ENCODE results near the gene LDLRAD4.

LDLRAD4 gene

DNA sequence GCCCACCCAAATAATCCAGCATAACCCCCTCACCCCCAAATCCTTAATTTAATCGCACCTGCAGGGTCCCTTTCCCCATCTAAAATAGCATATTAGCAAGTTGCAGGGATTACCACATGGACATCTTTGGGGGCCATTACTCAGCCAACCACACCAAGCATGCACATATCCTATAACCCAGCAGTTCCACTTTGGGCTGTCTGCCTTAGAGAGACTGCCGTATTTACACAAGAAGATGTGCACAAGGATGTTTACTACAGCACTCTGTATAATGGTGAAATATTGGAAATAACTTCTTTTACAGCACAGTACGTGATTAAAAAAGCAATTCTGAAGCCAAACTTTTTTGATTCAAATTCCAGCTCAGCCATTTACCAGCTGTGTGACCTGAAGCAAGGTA, 17.3 kb upstream of the LDLRAD4 start:
- DNase-seq (ENCODE audit: low read depth, low spot score), result no peak

GRCh38 chr18:13202571-13202970, 16.0 kb upstream of the LDLRAD4 start:
- DNase-seq (ENCODE audit: low read depth, low spot score), result no peak

DNA sequence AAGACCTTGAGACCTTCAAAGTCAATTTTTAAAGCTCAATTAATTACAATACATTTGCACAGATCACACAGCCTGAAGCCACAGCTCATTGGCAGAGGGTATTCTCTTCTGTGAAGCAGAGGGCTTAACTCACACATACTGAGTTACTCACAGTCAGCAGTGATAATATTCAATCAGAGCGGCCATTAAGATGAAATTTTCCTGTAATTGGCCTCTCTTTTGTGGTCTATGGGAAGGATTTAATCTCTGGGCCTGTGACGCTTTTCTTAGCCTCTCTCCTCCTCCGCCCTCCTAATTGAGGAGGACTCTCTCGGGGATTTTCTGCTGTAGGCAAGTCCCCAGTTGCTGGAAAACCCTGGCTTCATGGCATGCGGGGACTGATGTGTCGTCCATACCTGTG, 12.3 kb upstream of the LDLRAD4 start:
- DNase-seq (ENCODE audit: low read depth, low spot score), result no peak

DNA sequence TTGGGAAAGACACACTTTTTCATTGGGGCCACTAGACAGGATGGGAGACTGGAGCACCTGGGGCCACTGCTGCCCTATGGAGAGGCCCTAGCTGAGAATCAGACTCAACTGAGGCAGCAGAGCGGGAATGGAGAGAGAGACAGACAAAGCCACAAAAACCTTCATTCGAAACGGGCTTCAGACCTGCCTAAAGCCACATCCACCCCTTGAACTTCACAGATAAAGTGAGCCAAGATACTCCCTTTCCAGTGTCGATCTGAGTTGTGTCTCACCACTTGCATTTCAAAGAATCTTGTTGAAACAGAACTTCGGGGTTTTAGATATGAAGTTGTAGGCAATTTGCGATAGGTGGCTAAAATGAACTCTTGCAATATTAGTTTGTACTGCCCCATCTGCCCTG, 11.3 kb upstream of the LDLRAD4 start:
- DNase-seq (ENCODE audit: low read depth, low spot score), result no peak

DNA sequence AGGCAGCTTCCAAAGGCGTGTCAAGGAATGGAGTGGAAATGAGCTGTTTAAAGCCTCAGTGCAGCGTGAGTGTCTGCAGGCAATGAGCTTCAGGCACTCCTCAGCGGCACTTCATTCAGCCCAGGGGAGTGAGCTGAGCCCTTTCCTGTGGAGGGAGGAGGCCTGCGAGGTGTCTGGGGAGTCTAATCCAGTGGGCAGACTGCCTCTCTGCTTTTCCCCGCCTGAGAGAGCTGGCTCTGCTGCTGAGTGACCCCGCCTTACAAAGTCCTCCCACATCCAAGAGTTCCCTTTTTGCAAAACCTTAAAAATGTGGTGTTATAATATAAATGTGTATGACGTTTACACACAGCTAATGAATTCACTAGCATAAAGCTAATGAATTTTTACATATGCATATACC, 7.0 kb upstream of the LDLRAD4 start:
- DNase-seq (ENCODE audit: low read depth, low spot score), result no peak

DNA sequence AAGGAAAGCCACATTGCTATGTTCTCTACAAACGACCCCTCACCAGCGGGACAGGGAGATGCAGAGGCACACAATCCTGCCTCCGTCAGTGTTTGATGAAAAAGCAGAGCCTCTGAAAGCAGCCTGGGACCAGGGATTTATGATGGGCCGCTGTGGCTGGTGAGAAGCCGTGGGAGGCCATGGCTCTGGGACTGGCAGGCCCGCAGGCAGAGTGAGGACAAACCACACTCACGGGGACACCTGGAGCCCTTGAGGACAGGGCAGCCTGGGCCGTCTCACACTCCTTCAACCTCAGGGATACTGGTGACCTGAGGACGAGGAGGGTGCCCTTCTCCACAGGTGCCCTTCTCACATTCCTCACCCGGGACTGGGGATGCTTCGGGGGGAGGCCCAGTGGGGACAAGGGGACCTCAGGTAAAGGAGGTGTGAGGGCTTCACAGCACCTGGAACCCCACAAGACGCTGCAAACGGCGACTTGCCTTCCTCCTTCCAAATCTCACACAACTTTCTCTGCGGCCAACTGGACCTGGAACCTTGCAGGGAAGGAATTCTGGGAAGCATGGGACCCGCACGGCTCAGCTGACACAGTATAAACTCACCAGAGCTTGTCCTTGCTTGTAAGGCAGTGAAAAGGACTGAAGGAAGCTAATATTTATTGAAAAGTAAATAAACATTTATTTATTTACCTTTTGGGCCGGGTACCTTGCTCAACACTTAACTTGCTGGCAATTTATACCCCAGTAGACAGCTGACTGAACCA, 5.3 kb upstream of the LDLRAD4 start:
- DNase-seq (ENCODE audit: low read depth, low spot score), result no peak

GRCh38 chr18:13214609-13215008, 4.0 kb upstream of the LDLRAD4 start:
- DNase-seq (ENCODE audit: low read depth, low spot score), result no peak

DNA sequence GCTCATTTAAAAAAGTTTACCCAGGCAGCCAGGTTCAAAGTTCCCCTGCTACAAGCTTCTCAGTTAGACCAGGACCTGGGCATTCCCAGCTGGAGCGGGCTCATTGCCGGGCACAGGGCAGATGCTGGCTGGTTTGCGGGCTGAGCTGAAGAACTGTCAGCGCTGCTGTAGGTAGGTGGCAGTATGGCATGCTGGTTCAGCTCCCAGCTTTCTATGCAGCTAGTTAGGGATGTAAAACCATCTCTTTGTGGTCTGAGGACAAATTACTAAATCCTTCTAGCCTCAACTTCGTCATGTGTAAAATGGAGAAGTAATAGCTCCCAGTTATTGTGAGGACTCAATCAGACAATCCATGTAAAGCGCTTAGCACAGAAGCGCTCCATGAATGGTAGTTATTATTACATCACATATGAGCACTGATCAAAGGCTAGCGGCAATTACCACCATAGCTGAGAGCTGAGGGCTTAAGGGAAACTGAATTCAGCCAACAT, 2.4 kb upstream of the LDLRAD4 start:
- no peak for DNase-seq (ENCODE audit: low read depth, low spot score)

GRCh38 chr18:13216711-13217465, 1.7 kb upstream of the LDLRAD4 start:
- DNase-seq (ENCODE audit: low read depth, low spot score), result no peak

DNA sequence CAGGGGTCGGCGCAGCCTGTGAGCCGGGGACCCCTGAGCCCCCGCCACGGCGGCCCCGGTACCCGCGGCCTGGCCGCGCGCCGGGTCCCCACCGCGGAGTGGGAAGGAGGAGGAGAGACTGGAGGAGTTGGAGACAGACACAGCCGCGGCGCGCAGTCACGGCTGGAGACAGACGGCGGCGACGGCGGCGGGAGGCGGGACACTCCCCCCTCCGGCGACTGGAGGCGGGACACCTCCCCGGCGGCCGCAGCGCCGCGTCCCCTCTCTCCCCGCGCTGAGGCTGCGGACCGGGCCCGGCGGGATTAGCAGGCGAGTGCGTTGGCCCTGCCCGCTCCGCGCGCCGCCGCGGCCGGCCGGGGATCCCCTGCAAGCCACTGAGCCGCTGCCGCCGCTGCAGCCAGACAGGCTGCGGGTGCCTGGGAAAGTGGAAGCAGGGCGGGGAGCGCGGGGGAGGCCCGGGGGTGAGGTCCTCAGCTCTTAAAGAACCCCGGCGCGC, 1.0 kb upstream of the LDLRAD4 start:
- DNase-seq (ENCODE audit: low read depth, low spot score), result no peak

DNA sequence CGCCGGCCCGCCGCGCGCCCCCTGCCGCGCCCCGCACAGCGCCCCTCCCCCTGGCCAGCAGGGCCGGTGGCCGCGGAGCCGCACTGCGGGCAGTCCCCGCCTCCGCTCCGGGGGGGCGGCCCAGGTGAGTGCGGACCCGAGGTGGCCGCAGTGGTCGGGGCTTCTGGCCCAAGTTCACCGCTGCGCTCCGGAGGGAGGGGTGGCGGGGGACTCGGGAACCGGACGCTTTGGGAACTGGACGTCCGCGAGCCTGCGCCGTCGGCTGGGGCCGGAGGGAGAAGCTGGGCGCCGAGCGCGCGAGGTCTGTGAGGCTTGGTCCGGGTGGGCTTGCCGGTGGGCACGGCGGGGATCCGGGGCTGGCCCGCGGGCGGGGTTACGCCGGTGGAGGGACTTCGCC, 591 bp upstream of the LDLRAD4 start:
- no peak for DNase-seq (ENCODE audit: low read depth, low spot score)

GRCh38 chr18:13218997-13219396, 437 bp downstream of the LDLRAD4 start:
- DNase-seq (ENCODE audit: low read depth, low spot score), result no peak

- no peak for DNase-seq (ENCODE audit: low read depth, low spot score)
These were observed 1.1 kb downstream of the LDLRAD4 start for GRCh38 chr18:13219593-13220159.

DNA sequence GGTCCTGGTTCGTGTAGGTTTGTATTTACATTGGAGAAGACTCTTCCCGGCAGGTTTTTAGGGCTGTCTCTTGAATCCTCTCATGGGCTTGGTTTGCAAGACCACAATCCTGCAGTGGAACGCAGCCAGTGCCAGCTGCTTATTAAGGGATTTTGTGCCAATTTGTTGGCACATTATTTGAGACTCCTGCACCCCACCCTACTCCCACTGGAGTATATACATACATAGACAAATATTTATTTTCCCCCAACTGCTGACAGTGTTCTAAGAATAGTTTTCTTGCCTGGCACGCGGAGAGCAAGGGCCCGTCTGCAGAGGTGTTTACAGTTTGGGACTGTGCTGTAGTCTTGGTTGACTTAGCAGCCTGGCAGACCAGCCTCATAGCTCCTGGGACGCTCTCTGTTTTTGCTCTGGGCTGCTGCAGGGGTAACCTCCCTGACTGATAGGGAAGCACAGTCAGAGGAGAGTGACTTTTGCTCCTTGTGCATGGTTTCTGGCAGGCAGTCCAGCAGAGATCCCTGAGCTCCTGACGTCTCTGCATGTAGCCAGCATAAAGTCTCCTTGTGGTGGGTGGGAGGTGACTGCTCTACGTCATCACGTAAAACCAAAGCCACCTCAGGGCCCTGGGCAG, 1.9 kb downstream of the LDLRAD4 start:
- DNase-seq (ENCODE audit: low read depth, low spot score), result no peak

DNA sequence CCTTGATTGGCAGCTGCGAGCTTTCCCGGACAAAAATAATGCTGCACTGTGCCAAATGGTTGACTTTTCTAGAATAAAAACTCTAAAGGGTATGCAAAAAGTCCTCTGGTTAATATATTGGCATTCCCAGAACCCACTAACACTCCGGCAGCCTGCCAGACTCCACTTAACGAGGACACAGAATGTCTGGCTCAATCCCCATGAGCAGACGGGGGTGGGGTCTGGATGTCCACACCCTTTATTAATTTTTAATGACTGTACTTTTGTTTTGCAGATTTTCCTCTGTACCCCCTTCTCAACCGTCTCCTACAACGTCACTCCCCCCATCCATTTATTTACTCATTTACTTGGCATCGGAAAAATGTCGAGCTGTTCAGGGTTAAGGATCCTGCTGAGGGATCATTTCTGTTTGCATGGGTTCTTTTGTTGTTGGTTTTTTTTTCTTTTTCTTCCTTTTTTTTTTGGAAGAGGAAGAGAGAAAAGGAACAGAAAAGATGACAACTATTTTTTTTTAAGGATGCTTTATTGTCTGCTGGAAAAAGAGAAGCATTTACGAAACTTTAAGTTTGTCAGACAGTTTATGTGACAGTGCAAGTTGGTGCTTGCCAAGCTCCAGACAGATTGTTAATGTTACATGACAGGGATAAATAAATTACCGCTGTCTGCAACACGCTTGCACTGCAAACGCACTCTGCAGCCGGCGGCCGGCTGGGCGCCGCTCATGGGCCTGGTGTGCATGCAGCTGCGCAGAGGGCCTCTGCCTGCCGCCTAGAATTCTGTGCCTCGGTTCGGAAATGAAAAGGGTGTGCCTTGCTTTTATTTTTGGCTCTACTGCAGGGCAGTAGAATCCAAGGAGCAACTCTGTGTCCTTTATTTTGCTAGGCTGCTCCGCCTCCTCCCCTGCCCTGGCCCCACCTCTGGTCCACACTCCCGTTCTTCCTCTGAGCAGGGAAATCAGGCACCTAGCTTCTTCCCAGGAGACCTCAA, 3.6 kb downstream of the LDLRAD4 start:
- no peak for DNase-seq (ENCODE audit: low read depth, low spot score)

GRCh38 chr18:13222856-13223281, 4.3 kb downstream of the LDLRAD4 start:
- DNase-seq (ENCODE audit: low read depth, low spot score), result no peak

GRCh38 chr18:13223311-13224143, 5.0 kb downstream of the LDLRAD4 start:
- DNase-seq (ENCODE audit: low read depth, low spot score), result no peak

DNA sequence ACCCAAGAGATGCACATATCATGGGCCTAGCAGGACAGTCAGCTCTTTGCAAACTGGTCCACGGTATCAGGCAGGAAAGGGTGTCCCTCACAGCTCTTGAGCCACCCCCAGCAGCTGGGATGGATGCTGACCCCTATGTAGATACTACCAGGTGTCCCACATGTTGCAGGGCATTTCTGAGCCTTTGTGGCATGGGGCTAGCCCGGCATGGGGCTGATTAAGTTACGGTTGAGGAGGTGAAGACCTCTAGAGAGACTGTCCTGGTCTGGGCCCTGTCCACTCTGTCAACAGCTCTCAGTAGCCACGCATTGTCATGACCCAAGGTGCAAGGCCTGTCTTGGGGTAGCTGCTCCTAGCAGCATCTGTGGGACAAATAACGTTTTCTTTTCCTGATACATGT, 6.7 kb downstream of the LDLRAD4 start:
- no peak for DNase-seq (ENCODE audit: low read depth, low spot score)

DNA sequence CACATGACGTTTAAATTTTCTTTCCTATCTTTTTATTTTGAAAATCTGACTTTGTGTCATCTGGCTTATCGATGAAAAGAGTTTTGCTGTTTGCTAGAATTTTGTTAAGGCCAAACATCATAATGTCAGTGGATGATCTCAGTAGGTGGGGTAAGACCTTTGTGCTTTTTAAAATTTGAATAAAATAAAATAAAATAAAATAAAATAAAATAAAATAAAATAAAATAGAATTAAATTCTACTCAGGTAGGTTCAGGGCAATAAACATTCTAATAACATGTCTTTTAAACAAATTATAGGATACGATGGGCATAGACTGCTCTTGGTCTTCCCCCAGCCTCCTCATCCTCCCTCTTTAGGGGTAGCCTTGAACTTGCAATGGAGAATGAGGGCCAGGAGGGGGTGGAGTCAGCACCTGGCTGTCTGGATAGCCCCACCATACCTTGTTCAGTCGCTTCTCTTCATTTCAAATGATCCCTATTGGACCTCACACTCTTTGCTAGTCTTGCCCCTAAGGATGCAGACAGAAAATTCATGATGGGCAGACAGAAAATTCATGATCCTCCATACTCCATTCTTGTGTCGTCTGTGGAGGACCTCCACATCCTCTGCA, 8.1 kb downstream of the LDLRAD4 start:
- DNase-seq (ENCODE audit: low read depth, low spot score), result no peak
